ENCODE data around the gene KRTAP4-5. TPM values are rescaled to one million over a fixed set of nuclear protein-coding genes. Genes with fewer than 3 reads are reported as not detected.

KRTAP4-5 gene
- total RNA-seq, 2 experiments from 2014 or later: not detected

- Histone ChIP-seq H3K27me3 (ENCODE audit: control insufficient read depth in 1 of 2, insufficient read depth in 2 of 2, low read length in 2 of 2) (no peaks in the 10 kb centered on the region), H3K9me3 (ENCODE audit: control insufficient read depth in 1 of 2, insufficient read depth in 1 of 2, low read length in 2 of 2) (no peaks in the 10 kb centered on the region), H3K27ac (ENCODE audit: low read depth in 1 of 2, low read length in 2 of 2) (no peak overlapping the region), H3K4me3 (ENCODE audit: low read length) (no peak overlapping the region), H3K36me3 (ENCODE audit: insufficient read depth, low read length) (no peaks in the 10 kb centered on the region), H3K4me1 (ENCODE audit: insufficient read depth, low read length) (no peaks in the 10 kb centered on the region)
- no peaks in the 10 kb centered on the region for H3K9me3 Mint-ChIP-seq
- ChIA-PET CTCF (no interaction called here), POLR2A (no interaction called here)
- intact Hi-C loops (cut with DNase I, micrococcal nuclease): no loop called here
- ATAC-seq (ENCODE audit: poor library complexity) (no peak), DNase-seq (no peak)
- no peaks in the 10 kb centered on the region for H3K27me3 Mint-ChIP-seq
- no peaks in the 10 kb centered on the region for H3K4me1 Mint-ChIP-seq (ENCODE audit: low read depth)
- H3K4me3 Mint-ChIP-seq: no peak overlapping the region
- no peaks in the 10 kb centered on the region for H3K36me3 Mint-ChIP-seq (ENCODE audit: low read depth)
- no peak overlapping the region for H3K27ac Mint-ChIP-seq
- TF ChIP-seq CTCF (IDR thresholded peaks at IDR 0.05): no peak
These were observed 27.2 kb upstream of the KRTAP4-5 start for GRCh38 chr17:41176744-41177387.

- TF ChIP-seq CTCF (IDR thresholded peaks at IDR 0.05): no peak
- no peak overlapping the region for H3K4me3 ChIP-seq (ENCODE audit: low read length)
- Mint-ChIP-seq H3K9me3 (no peaks in the 10 kb centered on the region), H3K27me3 (no peaks in the 10 kb centered on the region), H3K27ac (no peak overlapping the region), H3K36me3 (ENCODE audit: low read depth) (no peaks in the 10 kb centered on the region), H3K4me1 (ENCODE audit: low read depth) (no peaks in the 10 kb centered on the region), H3K4me3 (no peak overlapping the region)
- POLR2A ChIA-PET: no interaction called here
- intact Hi-C loops (cut with DNase I, micrococcal nuclease): no loop called here
- CTCF ChIA-PET: no interaction called here
- ATAC-seq (ENCODE audit: poor library complexity) (no peak), DNase-seq (no peak)
- H3K27ac ChIP-seq (ENCODE audit: low read depth in 1 of 2, low read length in 2 of 2): no peak overlapping the region
- no peaks in the 10 kb centered on the region for H3K27me3 ChIP-seq (ENCODE audit: control insufficient read depth in 1 of 2, insufficient read depth in 2 of 2, low read length in 2 of 2)
- no peaks in the 10 kb centered on the region for H3K4me1 ChIP-seq (ENCODE audit: insufficient read depth, low read length)
- H3K9me3 ChIP-seq (ENCODE audit: control insufficient read depth in 1 of 2, insufficient read depth in 1 of 2, low read length in 2 of 2): no peaks in the 10 kb centered on the region
- H3K36me3 ChIP-seq (ENCODE audit: insufficient read depth, low read length): no peaks in the 10 kb centered on the region
These were observed 22.3 kb upstream of the KRTAP4-5 start for GRCh38 chr17:41171886-41172285.

- Mint-ChIP-seq H3K4me3 (no peak within 1 kb of the TSS), H3K36me3 (ENCODE audit: low read depth) (no peaks in the 10 kb centered on the region), H3K4me1 (ENCODE audit: low read depth) (no peaks in the 10 kb centered on the region), H3K27me3 (no peaks in the 10 kb centered on the region), H3K27ac (no peak within 1 kb of the TSS), H3K9me3 (no peaks in the 10 kb centered on the region)
- CTCF ChIA-PET: no interaction called here
- no peaks in the 10 kb centered on the region for H3K27me3 ChIP-seq (ENCODE audit: control insufficient read depth in 1 of 2, insufficient read depth in 2 of 2, low read length in 2 of 2)
- no peaks in the 10 kb centered on the region for H3K9me3 ChIP-seq (ENCODE audit: control insufficient read depth in 1 of 2, insufficient read depth in 1 of 2, low read length in 2 of 2)
- DNase-seq (no peak), ATAC-seq (ENCODE audit: poor library complexity) (no peak)
- POLR2A ChIA-PET: no interaction called here
- no peak for TF ChIP-seq CTCF (IDR thresholded peaks at IDR 0.05)
- H3K4me1 ChIP-seq (ENCODE audit: insufficient read depth, low read length): no peaks in the 10 kb centered on the region
- no peaks in the 10 kb centered on the region for H3K36me3 ChIP-seq (ENCODE audit: insufficient read depth, low read length)
- intact Hi-C loops (cut with DNase I, micrococcal nuclease): no loop called here
- no peak within 1 kb of the TSS for H3K4me3 ChIP-seq (ENCODE audit: low read length)
- no peak within 1 kb of the TSS for H3K27ac ChIP-seq (ENCODE audit: low read depth in 1 of 2, low read length in 2 of 2)
These were observed 18.5 kb upstream of the KRTAP4-5 start, which contains the start of gene KRTAP4-3 for GRCh38 chr17:41168121-41168520. Gene KRTAP4-3 (minus strand): TSS chr17:41168221. CDS start chr17:41168172, 49 bp downstream.
